HTR-8/SVneo (cell line): ENCODE measurements around the gene TEX29.

Experiments used
- DNase-seq: peaks from one replicate; pipeline ENCODE4 v3.0.0; 2011; ENCODE audit warnings: low spot score, mixed read lengths; ENCODE audit not compliant: insufficient read length
- FAIRE-seq: peaks from 2 replicates; lab custom pipeline; 2011; peaks lifted over from hg19 to GRCh38; lab: Jason Lieb, UNC

The TEX29 gene

DNA sequence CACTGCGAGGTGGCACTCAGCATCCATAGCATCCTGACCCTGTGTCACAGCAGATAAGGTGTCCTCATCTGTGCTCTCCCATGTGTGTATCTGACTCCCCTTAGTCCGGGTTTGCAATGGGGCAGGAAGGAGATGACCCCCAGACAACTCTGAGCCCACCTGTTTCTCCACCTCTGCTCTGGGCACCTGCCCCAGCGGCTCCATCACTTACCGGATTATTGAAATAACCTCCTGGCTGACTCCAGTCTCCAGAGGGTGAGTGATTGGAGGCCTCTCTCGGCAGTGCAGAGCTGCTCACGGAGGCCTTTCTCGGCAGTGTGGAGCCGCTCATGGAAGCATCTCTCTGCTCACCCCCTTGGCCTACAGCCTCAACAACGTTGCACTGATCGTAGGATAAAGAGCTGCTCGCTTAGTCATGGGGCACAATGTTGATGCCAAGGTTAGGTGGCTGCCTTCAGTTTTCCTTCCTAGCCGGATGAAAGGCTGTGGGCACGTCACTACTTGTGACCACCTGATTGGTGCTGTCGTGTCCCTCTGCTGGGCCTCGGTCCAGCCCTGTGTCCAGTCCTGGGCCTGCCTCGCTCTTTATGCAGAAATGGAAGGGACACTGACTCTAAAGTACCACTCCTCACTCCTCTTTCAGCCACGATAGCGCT is 67.6 kb downstream of the TEX29 start:
- no peak for FAIRE-seq
- DNase-seq: no peak

DNA sequence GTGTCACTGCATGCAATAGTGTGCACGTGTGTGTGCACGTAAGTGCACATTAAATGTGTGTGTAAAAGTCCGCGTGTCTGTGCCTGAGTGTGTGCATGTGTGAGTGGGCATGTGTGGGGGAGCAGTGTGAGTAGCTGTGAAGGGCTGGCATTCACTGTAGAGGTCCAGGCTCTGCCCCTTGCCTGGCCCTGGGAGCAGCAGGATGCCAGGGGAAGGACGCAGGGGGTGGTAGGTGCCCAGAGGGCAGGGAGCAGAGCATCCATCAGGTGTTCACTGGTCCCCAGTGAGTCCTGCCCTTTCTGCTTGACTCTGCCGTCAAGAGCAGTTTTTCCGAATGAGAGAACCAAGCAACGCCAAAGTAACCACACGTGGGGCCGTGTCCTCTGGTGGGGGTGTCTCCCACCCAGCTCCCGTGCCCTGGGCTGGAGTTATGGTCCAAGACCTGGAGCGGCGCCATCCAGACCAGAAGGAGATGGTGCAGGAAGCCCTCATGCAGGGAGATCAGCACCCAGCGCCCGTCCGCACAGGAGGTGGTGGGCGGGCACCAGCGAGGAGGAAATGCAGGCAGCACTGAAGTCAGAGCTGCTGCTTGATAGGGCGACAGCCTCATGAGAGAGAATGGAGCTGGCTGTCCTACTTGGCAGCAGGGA is 68.5 kb downstream of the TEX29 start:
- DNase-seq (no peak), FAIRE-seq (no peak)

DNA sequence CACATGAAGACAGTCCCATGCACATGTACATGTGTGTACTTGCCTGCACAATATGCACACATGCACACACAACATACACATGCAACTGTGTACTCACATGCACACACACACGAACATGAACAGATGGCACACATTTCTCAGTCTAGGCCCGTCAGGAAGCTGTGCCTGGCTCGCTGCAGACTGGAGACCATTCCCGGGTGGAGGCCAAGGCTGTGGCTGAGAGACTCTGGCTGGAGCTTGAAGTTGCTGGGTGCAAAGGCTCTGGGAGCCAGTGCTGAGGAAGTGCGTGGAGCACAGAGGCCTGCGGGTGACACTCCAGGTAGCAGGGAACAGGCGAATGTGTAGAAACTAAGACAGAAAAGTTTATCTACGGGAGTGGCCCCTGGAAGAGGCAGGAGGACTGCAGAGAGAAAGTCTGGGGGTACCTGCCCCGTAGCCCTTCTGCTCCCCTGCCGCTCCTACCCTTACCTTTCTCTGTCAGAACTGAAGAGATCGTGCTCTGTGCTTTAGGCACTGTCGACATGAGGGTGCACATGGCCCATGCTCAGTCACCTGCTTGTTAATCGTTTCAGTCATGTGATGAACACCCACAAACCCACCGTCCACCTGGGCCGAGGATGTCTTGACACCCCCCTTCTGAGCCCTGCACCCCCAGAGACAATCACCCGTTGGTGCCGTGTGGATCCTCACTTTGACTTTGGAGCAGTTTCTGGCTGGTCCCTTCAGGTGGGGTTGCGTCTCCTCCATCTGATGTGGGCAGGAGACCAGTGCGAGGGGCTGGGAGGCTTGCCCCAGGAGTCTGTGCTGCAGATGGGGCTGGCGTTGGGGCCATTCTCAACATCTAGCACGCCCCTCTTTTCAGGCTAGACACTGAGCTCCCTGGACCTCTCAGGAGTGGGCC is 69.4 kb downstream of the TEX29 start:
- DNase-seq: no peak
- FAIRE-seq: no peak

DNA sequence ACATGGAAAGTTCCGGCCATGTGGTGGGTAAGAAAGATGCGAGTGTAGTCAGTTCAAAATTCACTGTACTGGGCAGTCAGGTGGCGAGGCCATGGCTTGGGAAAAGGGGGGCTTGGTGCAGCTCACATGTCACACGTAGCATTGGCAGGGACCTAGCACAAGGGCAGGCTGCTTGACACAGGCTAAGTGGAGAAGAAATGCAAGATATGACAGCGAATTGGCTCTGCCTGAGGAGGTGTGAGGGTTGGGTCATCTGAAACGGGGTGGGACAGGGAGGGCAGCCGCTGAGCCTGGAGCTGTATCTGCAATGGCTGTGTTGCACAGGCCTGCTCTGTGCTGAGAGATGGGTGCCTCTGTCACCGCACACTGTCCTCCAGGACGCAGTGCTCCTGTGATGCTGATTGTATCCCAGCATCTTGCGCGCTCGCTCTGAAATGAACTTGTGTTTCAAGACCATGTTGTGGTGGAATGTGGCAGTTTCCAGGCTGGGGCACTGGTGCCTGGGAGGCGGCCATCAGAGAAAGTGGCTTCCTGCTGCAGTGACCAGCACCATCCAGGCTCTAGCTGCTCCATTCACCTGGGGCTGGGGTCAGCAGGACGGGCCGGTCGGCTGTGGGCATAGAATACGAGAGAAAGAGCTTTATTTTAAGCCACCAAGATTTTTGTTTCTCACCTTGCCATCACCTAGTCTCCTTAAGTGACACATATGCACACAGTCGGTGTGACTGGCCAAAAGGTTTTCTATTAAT is 70.3 kb downstream of the TEX29 start:
- FAIRE-seq (no peak), DNase-seq (no peak)

DNA sequence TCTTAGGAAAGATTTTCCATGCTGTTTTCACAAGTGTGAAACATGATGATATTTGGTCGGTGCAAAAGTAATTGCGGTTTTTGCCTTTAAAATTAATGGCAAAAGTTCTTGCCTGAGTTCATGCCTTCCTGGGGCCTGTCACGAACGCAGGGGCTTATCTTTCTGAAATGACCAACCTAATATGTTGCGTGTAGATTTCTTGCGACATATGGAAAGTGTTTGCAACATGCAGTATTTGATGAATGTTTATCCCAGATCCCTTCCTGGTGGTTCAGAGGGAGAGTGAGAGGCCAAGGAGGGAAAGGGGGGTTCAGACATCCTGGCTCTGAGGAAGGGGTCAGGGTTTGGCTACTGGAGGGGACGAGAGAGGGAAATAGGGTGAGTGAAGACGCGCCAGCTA is 72.0 kb downstream of the TEX29 start:
- FAIRE-seq (no peak), DNase-seq (no peak)

DNA sequence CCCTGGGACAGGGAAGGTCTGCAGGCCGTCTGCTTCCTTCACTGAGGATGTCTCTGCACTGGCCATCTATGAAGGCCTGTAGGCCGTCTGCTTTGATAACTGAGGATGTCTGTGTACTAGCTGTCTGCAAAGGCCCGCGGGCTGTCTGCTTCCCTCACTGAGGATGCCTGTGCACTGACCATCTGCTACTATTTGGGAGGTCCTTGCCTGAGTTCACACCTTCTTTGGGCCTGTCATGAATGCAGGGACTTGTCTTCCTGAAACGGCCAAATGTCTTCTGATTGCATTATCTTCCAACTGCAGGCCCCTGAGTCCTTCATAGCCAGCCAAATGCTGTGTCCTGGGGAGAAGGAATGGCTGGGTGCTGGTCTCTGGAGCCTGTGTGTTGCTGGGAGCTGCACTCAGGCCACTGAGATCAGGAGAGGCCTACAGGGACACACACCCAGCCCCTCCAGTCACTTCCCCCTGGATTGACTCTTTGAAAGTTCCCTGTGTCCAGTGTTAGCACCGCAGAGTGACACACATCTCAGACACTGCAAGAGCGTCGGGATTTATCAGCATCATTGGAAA is 72.9 kb downstream of the TEX29 start:
- FAIRE-seq (no peak), DNase-seq (no peak)
